GM18870 (cell line): ENCODE measurements around the gene RASSF4.

Experiments used
- ATAC-seq: cut with Tn5 transposase; IDR thresholded peaks from one replicate; pipeline ENCODE4 v1.9.1; 2021; ENCODE audit warnings: moderate library complexity; ENCODE audit not compliant: unreplicated experiment

The RASSF4 gene

DNA sequence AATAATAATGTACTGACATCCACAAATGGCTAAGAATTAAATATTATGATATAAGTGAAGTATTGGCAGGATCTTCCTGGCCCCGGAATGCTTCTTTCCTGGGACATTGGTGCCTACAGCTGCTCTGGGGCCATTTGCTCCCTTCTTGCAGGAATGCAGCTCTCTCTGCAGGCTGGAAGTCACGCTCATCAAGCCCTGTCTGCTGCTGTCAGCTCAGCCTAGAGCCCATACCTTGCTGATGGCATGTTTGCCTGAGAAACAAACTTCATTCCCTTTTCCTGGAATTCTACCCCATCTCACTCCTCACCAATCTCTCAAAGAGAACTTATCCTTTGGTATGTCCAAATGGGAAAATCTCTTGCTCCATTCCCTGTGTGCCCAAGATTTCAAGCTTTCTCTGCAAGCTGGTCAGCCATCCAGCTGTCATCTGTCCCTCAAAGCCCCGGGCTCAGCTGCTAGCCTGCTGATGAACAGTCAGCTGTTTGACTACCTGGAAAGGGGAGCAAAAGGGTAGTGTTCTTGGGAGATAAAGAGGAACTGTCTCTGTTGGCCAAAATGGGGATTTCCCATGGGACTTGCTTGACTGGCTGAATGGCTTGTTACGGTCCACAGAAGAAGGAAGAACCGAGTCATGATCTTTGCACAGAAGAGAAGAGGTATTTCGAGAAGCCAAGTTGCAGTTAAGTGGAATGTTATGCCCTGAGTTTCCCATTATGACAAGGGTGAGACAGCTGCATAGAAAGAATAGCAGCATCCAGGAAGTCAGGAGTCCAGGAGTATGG is 12.0 kb upstream of the RASSF4 start:
- peak; percentile 80 for ATAC-seq

- no peak for ATAC-seq
These were observed 11.0 kb upstream of the RASSF4 start for GRCh38 chr10:44948642-44949041.

- ATAC-seq, result no peak
These were observed 10.3 kb upstream of the RASSF4 start for GRCh38 chr10:44949127-44949802.

DNA sequence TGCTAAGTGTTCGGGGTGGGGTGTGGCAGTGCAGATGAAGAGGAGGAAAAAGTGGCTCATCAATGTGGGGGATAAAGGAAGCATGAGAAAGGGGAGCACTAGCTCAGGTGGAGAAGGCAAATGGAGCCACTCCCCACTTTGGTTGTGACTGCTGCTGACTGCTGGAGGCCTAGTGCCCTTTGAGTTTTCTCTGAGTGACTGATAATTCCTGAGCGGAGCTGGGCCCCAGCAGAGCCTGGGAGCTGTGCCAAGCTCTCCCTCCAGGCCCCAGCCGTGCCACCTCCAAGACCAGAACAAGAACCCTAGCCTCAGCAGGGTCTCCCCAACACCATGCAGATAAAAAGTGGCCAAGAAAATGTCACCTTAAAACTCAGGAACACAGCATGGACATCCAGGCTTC is 9.7 kb upstream of the RASSF4 start:
- ATAC-seq, result no peak

- ATAC-seq, result no peak
These were observed 9.0 kb upstream of the RASSF4 start for GRCh38 chr10:44950326-44951225.

DNA sequence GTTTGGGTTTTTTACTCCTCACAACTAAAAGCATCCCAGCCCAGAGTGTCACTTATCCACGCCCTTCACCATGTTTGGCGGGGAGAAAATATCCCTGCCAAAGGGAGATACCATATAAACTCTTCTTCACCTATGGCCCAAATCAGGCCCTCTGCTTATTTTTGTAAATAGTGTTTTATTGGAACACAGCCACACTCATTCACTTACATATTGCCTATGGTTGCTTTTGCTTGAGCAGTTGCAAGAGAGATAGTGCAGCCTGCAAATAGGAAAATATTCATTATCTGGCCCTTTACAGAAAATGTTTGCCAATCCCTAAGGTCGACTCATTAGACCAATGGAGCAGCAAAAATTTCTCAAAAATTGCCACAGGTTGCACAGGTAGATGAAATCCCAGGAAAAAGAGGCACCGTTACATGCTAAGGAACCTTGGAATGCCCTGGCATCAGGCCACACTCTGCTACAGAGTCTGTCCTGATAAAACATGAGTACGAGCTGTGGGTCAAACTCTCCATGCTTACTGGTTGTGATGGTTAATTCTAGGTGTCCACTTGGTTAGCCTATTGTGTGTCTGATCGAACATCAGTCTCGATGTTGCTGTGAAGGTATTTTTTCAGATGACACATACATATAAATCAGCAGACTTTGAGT is 7.9 kb upstream of the RASSF4 start:
- no peak for ATAC-seq

GRCh38 chr10:44952779-44953231 is 6.8 kb upstream of the RASSF4 start:
- no peak for ATAC-seq

- no peak for ATAC-seq
These were observed 5.6 kb upstream of the RASSF4 start for GRCh38 chr10:44954042-44954441.

DNA sequence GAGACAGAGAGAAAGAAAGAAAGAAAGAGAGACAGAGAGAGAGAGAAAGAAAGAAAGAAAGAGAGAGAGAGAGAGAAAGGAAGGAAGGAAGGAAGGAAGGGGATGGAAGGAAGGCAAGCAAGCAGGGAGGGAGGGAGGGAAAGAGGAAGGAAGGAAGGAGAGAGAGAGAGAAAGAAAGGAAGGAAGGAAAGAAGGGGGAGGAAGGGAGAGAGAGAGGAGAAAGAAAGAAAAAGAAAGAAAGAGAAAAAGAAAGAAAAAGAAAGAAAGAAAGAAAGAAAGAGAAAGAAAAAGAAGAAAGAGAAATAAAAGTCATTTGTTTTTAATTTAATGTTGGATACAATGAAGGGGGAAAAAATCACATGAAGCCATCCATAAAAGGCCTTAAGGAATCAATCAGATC is 4.6 kb upstream of the RASSF4 start:
- no peak for ATAC-seq

- no peak for ATAC-seq
These were observed 4.1 kb upstream of the RASSF4 start for GRCh38 chr10:44955413-44956070.

- no peak for ATAC-seq
These were observed 3.4 kb upstream of the RASSF4 start for GRCh38 chr10:44956226-44956625.

GRCh38 chr10:44956717-44957706 is 2.6 kb upstream of the RASSF4 start:
- no peak for ATAC-seq

DNA sequence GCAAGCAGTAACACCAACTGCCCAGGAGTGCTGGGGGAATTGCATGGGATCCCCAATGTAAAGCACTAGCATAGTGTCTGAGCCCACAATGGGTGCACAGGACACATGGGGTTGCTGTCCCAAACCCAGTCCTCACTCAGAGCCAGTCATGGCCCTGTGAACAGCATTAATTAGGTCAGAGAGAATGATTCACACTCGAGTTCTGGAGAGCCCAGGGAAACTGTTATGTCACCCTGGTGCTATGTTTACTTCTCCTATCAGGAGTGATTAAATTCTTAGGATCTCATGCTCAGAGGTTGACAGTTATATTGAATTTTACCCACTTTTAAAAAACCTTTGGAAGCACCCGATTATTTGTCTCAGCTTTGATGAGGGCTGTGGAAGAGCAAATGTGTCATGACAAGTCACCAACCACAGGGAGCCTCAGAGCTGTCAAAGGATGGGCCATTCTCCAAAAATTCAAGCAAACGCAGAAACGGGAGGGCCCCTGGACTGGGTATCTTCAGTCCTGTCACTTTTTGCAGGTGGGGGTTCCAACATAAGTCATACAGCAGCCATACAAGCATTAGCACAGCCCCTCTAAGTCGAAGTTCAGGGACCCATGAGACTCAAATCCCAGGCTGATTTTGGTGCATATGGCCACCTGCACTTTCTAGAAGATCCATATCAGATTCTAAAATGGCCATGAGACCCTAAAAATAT is 1.3 kb upstream of the RASSF4 start:
- no peak for ATAC-seq

- no peak for ATAC-seq
These were observed 730 bp upstream of the RASSF4 start for GRCh38 chr10:44958898-44959246.

DNA sequence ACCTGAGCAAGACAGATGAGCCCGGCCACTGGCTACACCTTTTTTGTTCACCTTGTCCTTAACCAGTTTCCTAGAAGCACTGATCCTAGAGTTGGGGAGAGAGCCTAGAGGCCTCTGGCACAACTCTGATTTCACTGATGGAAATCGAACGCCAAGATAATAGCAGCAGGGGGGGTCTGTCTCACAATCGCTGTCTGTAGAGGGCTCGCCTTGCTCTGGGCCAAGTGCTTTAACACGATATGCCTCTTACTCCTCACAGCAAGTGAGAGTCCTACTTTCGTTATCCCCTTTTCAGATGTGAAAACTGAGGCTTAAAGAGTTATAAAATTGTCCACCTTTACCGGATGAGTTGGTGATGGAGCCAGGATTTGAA is 472 bp downstream of the RASSF4 start:
- ATAC-seq, result no peak

- no peak for ATAC-seq
These were observed 1.1 kb downstream of the RASSF4 start for GRCh38 chr10:44960482-44961229.

DNA sequence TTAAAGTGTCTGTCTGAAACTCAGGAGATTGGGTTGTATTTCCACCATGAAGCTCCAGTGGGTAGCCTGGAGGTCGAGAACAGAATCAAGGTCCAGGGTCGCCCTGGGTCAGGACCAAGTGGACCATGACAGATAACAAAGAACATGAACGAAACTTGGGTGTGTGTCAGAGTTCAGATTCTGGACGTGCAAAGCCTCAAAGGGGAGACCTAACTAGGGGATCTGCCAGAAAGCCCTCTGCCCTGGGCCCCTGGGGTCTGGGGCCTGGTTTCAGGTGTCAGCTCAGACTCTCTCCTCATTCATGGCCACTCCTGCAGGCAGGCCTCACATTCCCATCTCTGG is 1.6 kb downstream of the RASSF4 start:
- ATAC-seq, result no peak
